Measurements from ENCODE around the gene TECR.

DNA sequence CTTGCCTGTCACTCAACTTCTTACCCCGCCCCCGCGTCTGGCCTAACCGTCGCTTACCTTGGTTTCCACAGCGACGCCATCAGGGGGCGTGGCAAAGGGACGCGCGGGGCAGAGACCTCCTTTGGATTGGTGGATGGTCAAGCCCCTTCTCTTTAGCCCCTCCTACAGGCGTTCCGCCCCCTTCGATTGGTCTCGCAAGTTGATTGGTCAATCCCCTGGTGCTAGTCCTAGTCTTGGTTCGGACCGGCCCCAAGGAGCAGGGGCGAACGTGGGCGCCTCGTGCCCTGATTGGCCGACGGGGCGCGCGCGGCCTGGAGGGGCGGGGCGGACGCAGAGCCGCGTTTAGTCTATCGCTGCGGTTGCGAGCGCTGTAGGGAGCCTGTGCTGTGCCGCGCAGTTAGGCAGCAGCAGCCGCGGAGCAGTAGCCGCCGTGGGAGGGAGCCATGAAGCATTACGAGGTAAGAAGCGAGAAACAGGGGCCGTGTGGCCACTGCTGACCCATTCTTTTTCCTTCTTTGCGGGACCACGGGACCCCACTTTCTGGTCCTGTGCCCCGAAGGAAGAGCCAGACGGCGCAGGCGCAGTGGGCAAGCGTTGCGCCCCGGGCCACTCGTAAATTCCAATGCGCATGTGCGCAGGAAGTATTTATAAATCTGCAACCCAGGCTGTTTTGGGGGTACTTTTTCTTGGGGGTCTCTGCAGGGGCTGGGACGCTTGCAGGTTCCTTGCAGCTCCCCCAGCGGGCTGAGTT lies at the start of gene TECR:
- peak; percentile 97 for TF ChIP-seq POLR2A (IDR thresholded peaks at IDR 0.05; ENCODE audit: extremely low read depth, insufficient read length)
- TF ChIP-seq CTCF (IDR thresholded peaks at IDR 0.05; ENCODE audit: low read depth, low read length), result no peak
- peak; percentile 89 for TF ChIP-seq MAX (IDR thresholded peaks at IDR 0.05; ENCODE audit: low read depth, low read length)
- peak; percentile 50 for TF ChIP-seq MYC (IDR thresholded peaks at IDR 0.05; ENCODE audit: low read depth, low read length)
